NT2/D1 (cell line): ENCODE results near the gene PTPRN2.

Experiments used
- YY1 ChIP-seq: IDR thresholded peaks from 2 replicates; pipeline ENCODE4 v1.6.1; 2011; ENCODE audit not compliant: insufficient read length, insufficient read depth
- ZNF274 ChIP-seq: IDR thresholded peaks from 2 replicates; pipeline ENCODE4 v1.6.1; 2011; ENCODE audit warnings: mild to moderate bottlenecking, low read depth, low read length

GRCh38 chr7:158458096-158458495 lies 129.5 kb downstream of the PTPRN2 start:
- TF ChIP-seq YY1 (no peak), ZNF274 (no peak)
